Tibial artery (tissue), 4 donors: Measurements from ENCODE around the gene TAPT1.

Experiments
- DNase-seq, 2 donors: peaks; one replicate each; pipeline ENCODE4 v3.0.0-alpha.2; 2019
- H3K27ac ChIP-seq, 2 donors: fragments of 200-600 bp; sonication (generic) in 1 of 2; 1 replicate in 1 of 2; 2 replicates in 1 of 2; pipeline ENCODE4 v1.5.1; 2018 to 2019; ENCODE audit warnings: mild to moderate bottlenecking in 1 of 2
- H3K27me3 ChIP-seq, 2 donors: fragments of 200-600 bp; sonication (generic) in 1 of 2; one replicate each; pipeline versions ENCODE4 v1.5.1 to v1.6.0; 2016 to 2019
- H3K36me3 ChIP-seq, 3 donors: fragments of 200-600 bp; sonication (generic) in 2 of 3; one replicate each; pipeline ENCODE4 v1.5.1; 2016 to 2019; ENCODE audit warnings: mild to moderate bottlenecking in 2 of 3
- H3K4me1 ChIP-seq, 4 donors: fragments of 200-600 bp; sonication (generic) in 2 of 4; 1 replicate in 3 of 4; 2 replicates in 1 of 4; pipeline ENCODE4 v1.5.1; 2016 to 2019
- H3K4me3 ChIP-seq, 2 donors: fragments of 200-600 bp; sonication (generic) in 1 of 2; 1 replicate in 1 of 2; 2 replicates in 1 of 2; pipeline ENCODE4 v1.5.1; 2018 to 2019; ENCODE audit warnings: mild to moderate bottlenecking in 2 of 2
- H3K9me3 ChIP-seq, 3 donors: fragments of 200-600 bp; sonication (generic) in 1 of 3; one replicate each; pipeline ENCODE4 v1.5.1; 2016 to 2019
- intact Hi-C: fragments of 100-400 bp; cut with DNase I; formaldehyde crosslinking; loops from one replicate; pipeline ENCODE4 v1.15.0; 2023; ENCODE audit warnings: low total_unique reads
- TF ChIP-seq, protein P1 (sequence below), 2 experiments: fragments of 200-600 bp in 1 of 2; fragments of 450-650 bp in 1 of 2; IDR thresholded peaks; one replicate each; pipeline ENCODE4 v1.5.1; 2017 to 2019; ENCODE audit warnings: antibody characterized with exemption in 2 of 2, mild to moderate bottlenecking in 1 of 2, moderate library complexity in 1 of 2

TAPT1 gene

GRCh38 chr4:16168144-16168543 lies 58.1 kb downstream of the TAPT1 start:
- DNase-seq, result no peak
- Histone ChIP-seq H3K36me3 (peaks cover 76 to 89% (median 80%) of the 10 kb centered on the region in 3 donors), H3K27ac (no peak overlapping the region), H3K27me3 (no peaks in the 10 kb centered on the region), H3K9me3 (no peaks in the 10 kb centered on the region), H3K4me1 (no peaks in the 10 kb centered on the region), H3K4me3 (no peak overlapping the region)
- intact Hi-C loops, result no loop called here
- TF ChIP-seq, protein P1, sequence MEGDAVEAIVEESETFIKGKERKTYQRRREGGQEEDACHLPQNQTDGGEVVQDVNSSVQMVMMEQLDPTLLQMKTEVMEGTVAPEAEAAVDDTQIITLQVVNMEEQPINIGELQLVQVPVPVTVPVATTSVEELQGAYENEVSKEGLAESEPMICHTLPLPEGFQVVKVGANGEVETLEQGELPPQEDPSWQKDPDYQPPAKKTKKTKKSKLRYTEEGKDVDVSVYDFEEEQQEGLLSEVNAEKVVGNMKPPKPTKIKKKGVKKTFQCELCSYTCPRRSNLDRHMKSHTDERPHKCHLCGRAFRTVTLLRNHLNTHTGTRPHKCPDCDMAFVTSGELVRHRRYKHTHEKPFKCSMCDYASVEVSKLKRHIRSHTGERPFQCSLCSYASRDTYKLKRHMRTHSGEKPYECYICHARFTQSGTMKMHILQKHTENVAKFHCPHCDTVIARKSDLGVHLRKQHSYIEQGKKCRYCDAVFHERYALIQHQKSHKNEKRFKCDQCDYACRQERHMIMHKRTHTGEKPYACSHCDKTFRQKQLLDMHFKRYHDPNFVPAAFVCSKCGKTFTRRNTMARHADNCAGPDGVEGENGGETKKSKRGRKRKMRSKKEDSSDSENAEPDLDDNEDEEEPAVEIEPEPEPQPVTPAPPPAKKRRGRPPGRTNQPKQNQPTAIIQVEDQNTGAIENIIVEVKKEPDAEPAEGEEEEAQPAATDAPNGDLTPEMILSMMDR (IDR thresholded peaks at IDR 0.05), result no peak

- no peak for DNase-seq
- no peak overlapping the region for H3K4me3 ChIP-seq
- no peak overlapping the region for H3K27ac ChIP-seq
- H3K4me1 ChIP-seq, result no peaks in the 10 kb centered on the region
- no peaks in the 10 kb centered on the region for H3K9me3 ChIP-seq
- peaks cover 75 to 80% (median 76%) of the 10 kb centered on the region in 3 donors for H3K36me3 ChIP-seq
- intact Hi-C loops, result no loop called here
- H3K27me3 ChIP-seq, result no peaks in the 10 kb centered on the region
- TF ChIP-seq, protein P1 (IDR thresholded peaks at IDR 0.05), result no peak
Observed at GRCh38 chr4:16165931-16166330, 60.3 kb downstream of the TAPT1 start.

- intact Hi-C loops, result no loop called here
- H3K27me3 ChIP-seq, result no peaks in the 10 kb centered on the region
- no peaks in the 10 kb centered on the region for H3K9me3 ChIP-seq
- peaks cover 52 to 66% (median 54%) of the 10 kb centered on the region in 3 donors for H3K36me3 ChIP-seq
- TF ChIP-seq, protein P1 (IDR thresholded peaks at IDR 0.05), result no peak
- no peak for DNase-seq
- no peak overlapping the region for H3K4me3 ChIP-seq
- H3K27ac ChIP-seq, result no peak overlapping the region
- H3K4me1 ChIP-seq, result peaks cover 0 to 8% (median 0%) of the 10 kb centered on the region in 4 donors
Observed at GRCh38 chr4:16162891-16163290, 63.4 kb downstream of the TAPT1 start.

GRCh38 chr4:16161851-16162408 lies 64.3 kb downstream of the TAPT1 start:
- intact Hi-C loops, result no loop called here
- H3K27me3 ChIP-seq, result no peaks in the 10 kb centered on the region
- H3K36me3 ChIP-seq, result peaks cover 47 to 57% (median 48%) of the 10 kb centered on the region in 3 donors
- H3K27ac ChIP-seq, result no peak overlapping the region
- TF ChIP-seq, protein P1 (IDR thresholded peaks at IDR 0.05), result no peak
- no peak overlapping the region for H3K4me3 ChIP-seq
- no peaks in the 10 kb centered on the region for H3K9me3 ChIP-seq
- no peak for DNase-seq
- peaks cover 0 to 13% (median 0%) of the 10 kb centered on the region in 4 donors for H3K4me1 ChIP-seq

GRCh38 chr4:16160457-16160856 lies 65.8 kb downstream of the TAPT1 start:
- Histone ChIP-seq H3K27me3 (no peaks in the 10 kb centered on the region), H3K4me3 (no peak overlapping the region), H3K4me1 (peaks cover 0 to 13% (median 0%) of the 10 kb centered on the region in 4 donors), H3K9me3 (no peaks in the 10 kb centered on the region), H3K27ac (no peak overlapping the region), H3K36me3 (peaks cover 35 to 44% (median 36%) of the 10 kb centered on the region in 3 donors)
- intact Hi-C loops, result no loop called here
- no peak for DNase-seq
- TF ChIP-seq, protein P1 (IDR thresholded peaks at IDR 0.05), result no peak
